ENCODE results near the gene PPP1R8.
"Not testable (repeated sequence)": the region's sequence is repeated elsewhere in the genome, so short reads cannot be mapped to it uniquely, and the experiment has no call there.

PPP1R8 gene

GRCh38 chr1:27830621-27831440 is at the start of gene PPP1R8:
Gene PPP1R8, plus strand, starts transcription at chr1:27830782. Its CDS starts 54 bp downstream, at chr1:27830836.
- DNase-seq = peak; percentile 85

GRCh38 chr1:27782950-27783349 is 47.6 kb upstream of the PPP1R8 start:
- no peak for DNase-seq

- no peak for DNase-seq
Measured at GRCh38 chr1:27784700-27785099, 45.9 kb upstream of the PPP1R8 start.

- no peak for DNase-seq
Measured at GRCh38 chr1:27785781-27786455, 44.7 kb upstream of the PPP1R8 start.

GRCh38 chr1:27787895-27788294 is 42.7 kb upstream of the PPP1R8 start:
- no peak for DNase-seq

GRCh38 chr1:27789540-27790041 is 41.0 kb upstream of the PPP1R8 start:
- no peak for DNase-seq

- DNase-seq = not testable (repeated sequence)
Measured at GRCh38 chr1:27790270-27790669, 40.3 kb upstream of the PPP1R8 start.

GRCh38 chr1:27795601-27796000 is 35.0 kb upstream of the PPP1R8 start:
- no peak for DNase-seq

- DNase-seq = peak in 1 of 2 experiments; percentile 5
Measured at GRCh38 chr1:27804791-27805190, 25.8 kb upstream of the PPP1R8 start.

- no peak for DNase-seq
Measured at GRCh38 chr1:27806758-27807157, 23.8 kb upstream of the PPP1R8 start.

- DNase-seq = no peak
Measured at GRCh38 chr1:27807385-27807784, 23.2 kb upstream of the PPP1R8 start.

- DNase-seq = not testable (repeated sequence)
Measured at GRCh38 chr1:27808131-27808530, 22.5 kb upstream of the PPP1R8 start.

GRCh38 chr1:27809883-27810282 is 20.7 kb upstream of the PPP1R8 start:
- no peak for DNase-seq

- DNase-seq = no peak
Measured at GRCh38 chr1:27811741-27812500, 18.7 kb upstream of the PPP1R8 start.

GRCh38 chr1:27816921-27817630 is 13.5 kb upstream of the PPP1R8 start:
- no peak for DNase-seq

- no peak for DNase-seq
Measured at GRCh38 chr1:27821761-27822315, 8.7 kb upstream of the PPP1R8 start.

- DNase-seq = no peak
Measured at GRCh38 chr1:27823784-27824183, 6.8 kb upstream of the PPP1R8 start.

GRCh38 chr1:27824411-27824810 is 6.2 kb upstream of the PPP1R8 start:
- no peak for DNase-seq

- DNase-seq = not testable (repeated sequence)
Measured at GRCh38 chr1:27829339-27829960, 1.1 kb upstream of the PPP1R8 start.

- DNase-seq = no peak
Measured at GRCh38 chr1:27831568-27832410, 1.2 kb downstream of the PPP1R8 start.

- no peak for DNase-seq
Measured at GRCh38 chr1:27832762-27833161, 2.2 kb downstream of the PPP1R8 start.
